ENCODE measurements around the gene NTHL1. TPM values are rescaled to one million over a fixed set of nuclear protein-coding genes. Genes with fewer than 3 reads are reported as not detected.

The NTHL1 gene
- total and polyA plus RNA-seq, 2 of the 8 experiments (the other 6 are each of a cell fraction or from before 2014, with no cell fraction given): 70.9 to 150 TPM

DNA sequence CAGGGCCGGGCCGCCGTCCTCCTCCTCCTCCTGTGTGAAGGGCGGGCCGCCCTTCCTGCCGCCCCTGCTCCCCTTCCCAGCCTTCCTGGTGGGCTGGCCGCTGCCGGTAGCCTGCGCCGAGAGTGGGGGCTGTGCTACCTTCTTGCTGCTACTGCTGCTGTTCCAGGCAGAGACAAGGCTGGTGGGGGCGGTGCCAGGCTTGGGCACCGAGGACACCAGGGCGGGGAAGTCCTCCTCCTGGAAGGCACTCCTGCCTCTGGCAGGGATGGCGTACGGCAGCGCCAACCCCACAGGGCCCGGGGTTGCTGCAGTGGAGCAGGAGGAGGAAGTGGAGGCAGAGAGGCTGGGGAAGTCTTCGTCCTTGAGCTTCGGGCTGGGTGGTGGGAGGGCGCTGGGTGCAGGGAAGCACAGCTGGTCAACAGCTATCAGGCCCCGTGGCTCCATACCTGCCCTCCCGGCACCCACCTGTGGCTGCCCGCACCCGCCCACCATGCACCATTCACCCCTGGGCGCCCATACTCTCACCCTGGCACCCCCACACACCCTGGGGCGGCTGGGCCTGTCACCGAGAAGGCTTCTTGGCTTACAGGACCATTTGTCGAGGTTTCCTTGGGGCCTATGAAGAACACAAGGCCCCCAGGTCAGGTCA lies 47.6 kb downstream of the NTHL1 start:
- FAIRE-seq (no peak), DNase-seq (ENCODE audit: low read depth in 1 of 2, low spot score in 2 of 2) (no peak)
- Histone ChIP-seq H3K9ac (replicated peaks in 1 of 4; ENCODE audit: extremely low read depth in 1 of 4, low read depth in 3 of 4, low read length in 3 of 4) (no peak overlapping the region), H3K4me1 (replicated peaks in 1 of 4; ENCODE audit: control insufficient read depth in 3 of 4, insufficient read depth in 4 of 4, low read length in 3 of 4) (peaks cover 0 to 13% (median 7%) of the 10 kb centered on the region in 4 experiments; a peak in 5 of 7 replicates), H2AK5ac (ENCODE audit: low read depth, low read length) (no peak overlapping the region), H3K23me2 (ENCODE audit: low read depth, low read length) (no peaks in the 10 kb centered on the region), H3K36me3 (ENCODE audit: control insufficient read depth in 2 of 4, insufficient read depth in 4 of 4, low read length in 3 of 4) (peaks cover 24 to 52% (median 42%) of the 10 kb centered on the region in 4 experiments), H2BK120ac (replicated peaks; ENCODE audit: low read depth, low read length) (no peak overlapping the region), H3K14ac (ENCODE audit: insufficient read length) (no peak overlapping the region), H2BK12ac (ENCODE audit: low read depth, low read length) (no peak overlapping the region), H4K20me1 (replicated peaks in 1 of 2; ENCODE audit: control insufficient read depth in 1 of 2, insufficient read depth in 2 of 2, low read length in 2 of 2) (peaks cover 15 to 39% of the 10 kb centered on the region in 2 experiments), H3K79me1 (ENCODE audit: low read depth, low read length) (no peaks in the 10 kb centered on the region), H4K8ac (ENCODE audit: extremely low read depth, insufficient read depth, low read length) (no peak overlapping the region), H3K27ac (ENCODE audit: low read depth, low read length) (no peak overlapping the region), H4K5ac (ENCODE audit: insufficient read length, low read depth, low read length) (no peak overlapping the region), H3K23ac (ENCODE audit: insufficient read length) (no peak overlapping the region), H3K4me2 (ENCODE audit: insufficient read depth in 1 of 2, low read depth in 2 of 2, low read length in 2 of 2) (no peak overlapping the region), H2BK15ac (ENCODE audit: low read length) (no peak overlapping the region), H3K18ac (ENCODE audit: extremely low read depth, low read length) (no peak overlapping the region), H3K4ac (replicated peaks; ENCODE audit: insufficient read length, low read depth, low read length) (no peak overlapping the region), H3K9me3 (ENCODE audit: insufficient read depth in 2 of 2, low read depth in 1 of 2, low read length in 1 of 2) (no peaks in the 10 kb centered on the region), H3K79me2 (ENCODE audit: control insufficient read depth in 1 of 2, insufficient read depth in 2 of 2, low read length in 2 of 2) (peaks cover 0 to 9% of the 10 kb centered on the region in 2 experiments; a peak in 2 of 4 replicates), H3K4me3 (ENCODE audit: extremely low read depth in 1 of 4, insufficient read depth in 2 of 4, low read depth in 3 of 4, low read length in 4 of 4) (no peak overlapping the region), H2BK5ac (ENCODE audit: low read depth, low read length) (no peak overlapping the region), H3K56ac (replicated peaks; ENCODE audit: insufficient read length, low read depth, low read length) (no peak overlapping the region), H2AFZ (ENCODE audit: low read length) (no peak overlapping the region), H4K91ac (replicated peaks; ENCODE audit: insufficient read length, low read length) (no peak overlapping the region), H2BK20ac (ENCODE audit: low read length) (no peak overlapping the region), H3K27me3 (replicated peaks in 1 of 4; ENCODE audit: control insufficient read depth in 3 of 4, extremely low read depth in 1 of 4, insufficient read depth in 3 of 4, low read length in 3 of 4) (no peaks in the 10 kb centered on the region)
- ChIA-PET CTCF (ENCODE audit: partially characterized antibody) (interaction anchor here (0.6 to 2.8 kb wide), 4 partner anchors 16 to 393 kb away, joined by 3 to 8 read pairs (median 4); no protein-coding TSS in a partner anchor), POLR2A (ENCODE audit: partially characterized antibody) (interaction anchor here (2.1 to 28.2 kb wide), 4 partner anchors 21 to 155 kb away, joined by 5 to 736 read pairs (median 8); partner anchors contain the start of genes NDUFB10, RNF151, RPS2 and TBL3)
- WGBS, 2 experiments (ENCODE audit: extremely low coverage in 1 of 2, insufficient coverage in 1 of 2, insufficient read length in 1 of 2, insufficient replicate concordance in 2 of 2, low coverage in 1 of 2, low lambda C conversion rate in 2 of 2, missing lambda C conversion rate in 1 of 2): 90% methylated on average over 19 of the region's 28 CpGs; no CpG with 5 or more reads in 1 of the 2 experiments
- TF ChIP-seq CEBPB (IDR thresholded peaks at IDR 0.05; ENCODE audit: low read depth, low read length): no peak
- TF ChIP-seq, protein P1, sequence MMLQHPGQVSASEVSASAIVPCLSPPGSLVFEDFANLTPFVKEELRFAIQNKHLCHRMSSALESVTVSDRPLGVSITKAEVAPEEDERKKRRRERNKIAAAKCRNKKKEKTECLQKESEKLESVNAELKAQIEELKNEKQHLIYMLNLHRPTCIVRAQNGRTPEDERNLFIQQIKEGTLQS (IDR thresholded peaks at IDR 0.05; ENCODE audit: insufficient read depth, low read depth, low read length): no peak

Data from H1 (cell line).